ENCODE data around the gene SYT11. TPM values are rescaled to one million over a fixed set of nuclear protein-coding genes. Genes with fewer than 3 reads are reported as not detected.

SYT11 gene
- total and polyA plus RNA-seq, 9 of the 15 experiments (the other 6 are each of a cell fraction or from before 2014, with no cell fraction given): 0.05 to 0.18 (median 0.11) TPM

DNA sequence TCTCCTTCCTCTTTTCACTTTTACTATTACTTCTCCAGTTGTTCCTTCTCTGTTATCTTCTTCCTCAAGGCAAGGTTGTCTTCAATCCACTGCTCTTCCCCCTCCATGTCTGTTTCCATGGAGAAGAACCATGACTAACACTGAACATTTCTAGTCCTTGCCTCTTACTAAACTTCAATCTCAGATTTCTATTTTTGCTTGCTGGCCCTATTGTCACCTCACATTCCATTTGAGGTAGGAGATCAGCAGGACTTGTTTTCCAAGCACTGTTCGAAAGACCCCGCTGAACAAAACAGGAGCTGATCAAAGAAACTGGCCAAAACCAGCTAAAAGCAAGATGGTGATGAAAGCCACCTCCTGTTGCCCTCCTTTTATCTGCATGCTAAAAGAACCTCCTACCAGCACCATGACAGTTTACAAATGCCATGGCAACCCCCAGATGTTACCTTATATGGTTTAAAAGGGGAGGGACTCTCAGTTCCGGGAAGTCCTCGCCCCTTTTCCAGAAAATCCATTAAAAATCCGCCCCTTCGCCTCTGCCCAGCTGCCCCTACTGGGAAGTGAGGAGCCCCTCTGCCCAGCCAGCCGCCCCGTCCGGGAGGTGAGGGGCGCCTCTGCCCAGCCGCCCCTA is 25.0 kb upstream of the SYT11 start (continued):
- TF ChIP-seq NFXL1 (CRISPR knock-in tag; IDR thresholded peaks at IDR 0.05) (no peak), NRF1 (conservative IDR thresholded peaks at IDR 0.05 in 1 of 2, IDR thresholded peaks at IDR 0.05 in 1 of 2) (no peak), GATAD2B (IDR thresholded peaks at IDR 0.05; ENCODE audit: borderline replicate concordance) (no peak), CTBP1 (IDR thresholded peaks at IDR 0.05; ENCODE audit: borderline replicate concordance) (peak; percentile 40), YY1 (IDR thresholded peaks at IDR 0.05; ENCODE audit: borderline replicate concordance in 1 of 3, control insufficient read depth in 1 of 3, extremely low read depth in 1 of 3, insufficient read depth in 3 of 3, insufficient read length in 1 of 3, insufficient replicate concordance in 2 of 3, low read depth in 1 of 3, low read length in 2 of 3) (peak; percentile 29 to 92 (median 57)), CSDE1 (IDR thresholded peaks at IDR 0.05) (peak in 1 of 2 experiments; percentile 82; a peak in 2 of 4 replicates), OTX1 (CRISPR knock-in tag; IDR thresholded peaks at IDR 0.05) (0 out of 2 replicates have a peak, but pooled peaks have one; percentile 60), ADNP (tag; IDR thresholded peaks at IDR 0.05) (no peak), MEF2D (tag; conservative IDR thresholded peaks at IDR 0.05; ENCODE audit: low read depth) (no peak), NFRKB (IDR thresholded peaks at IDR 0.05; ENCODE audit: low read depth) (peak; percentile 91; the same call in 1 of the 2 replicates), NCOA2 (IDR thresholded peaks at IDR 0.05; ENCODE audit: partially characterized antibody in 2 of 2) (no peak), SAP30 (IDR thresholded peaks at IDR 0.05; ENCODE audit: borderline replicate concordance, insufficient read depth, low read depth, low read length, poor library complexity, severe bottlenecking) (no peak), CBX2 (IDR thresholded peaks at IDR 0.05; ENCODE audit: insufficient read depth, low read length, poor library complexity, severe bottlenecking) (no peak), HDAC8 (tag; IDR thresholded peaks at IDR 0.05) (no peak), RBM17 (IDR thresholded peaks at IDR 0.05; ENCODE audit: borderline replicate concordance, low read depth, low read length) (no peak), U2AF1 (optimal IDR thresholded peaks at IDR 0.05; ENCODE audit: low read depth, low read length) (no peak), ZBTB49 (CRISPR knock-in tag; IDR thresholded peaks at IDR 0.05; ENCODE audit: borderline replicate concordance) (no peak), TSHZ1 (CRISPR knock-in tag; IDR thresholded peaks at IDR 0.05) (no peak), THAP7 (CRISPR knock-in tag; IDR thresholded peaks at IDR 0.05) (no peak), SNIP1 (IDR thresholded peaks at IDR 0.05; ENCODE audit: low read depth) (no peak), IRF2 (CRISPR knock-in tag; IDR thresholded peaks at IDR 0.05) (no peak)
